ENCODE results near the gene TMEM263. TPM values are rescaled to one million over a fixed set of nuclear protein-coding genes. Genes with fewer than 3 reads are reported as not detected.

Gene TMEM263
- polyA plus RNA-seq, 1 donor from 2014 or later, result 27.1 TPM

DNA sequence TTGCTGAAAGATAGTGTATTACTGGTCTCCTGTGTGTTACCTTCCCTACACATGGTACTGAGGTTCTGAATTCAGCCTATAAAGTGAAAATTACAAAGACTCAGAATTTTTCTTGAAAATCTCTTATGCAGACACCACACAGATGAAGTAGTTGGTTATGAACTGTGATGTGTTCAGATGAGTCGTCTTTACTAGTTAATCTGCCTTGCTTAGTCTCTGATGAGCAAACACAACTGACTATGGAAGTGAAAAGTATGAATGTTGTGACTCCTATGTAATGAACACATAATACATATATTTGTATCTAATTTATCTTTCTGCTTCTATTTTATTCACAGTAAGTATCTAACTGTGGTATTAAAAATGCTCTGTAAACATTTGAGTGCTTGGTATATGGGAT lies 26.5 kb downstream of the TMEM263 start:
- Histone ChIP-seq H3K79me2 (replicated peaks; ENCODE audit: insufficient read depth, low read length) (no peaks in the 10 kb centered on the region), H3K9me3 (ENCODE audit: low read length) (no peaks in the 10 kb centered on the region), H3K4me3 (ENCODE audit: low read length) (no peak overlapping the region), H3K9me2 (ENCODE audit: insufficient read depth, low read length) (no peaks in the 10 kb centered on the region), H2AFZ (ENCODE audit: low read depth, low read length) (no peak overlapping the region), H3K36me3 (ENCODE audit: insufficient read depth, low read length) (peaks cover 4% of the 10 kb centered on the region), H3K27ac (ENCODE audit: low read length) (no peak overlapping the region), H3K27me3 (ENCODE audit: insufficient read depth, low read depth, low read length) (no peaks in the 10 kb centered on the region), H4K20me1 (ENCODE audit: insufficient read depth) (no peaks in the 10 kb centered on the region), H3K9ac (ENCODE audit: low read length) (no peak overlapping the region), H3F3A (ENCODE audit: insufficient read depth, low read length, poor library complexity, severe bottlenecking) (no peaks in the 10 kb centered on the region), H3K4me2 (ENCODE audit: low read length) (no peak overlapping the region)
- TF ChIP-seq SMC3 (conservative IDR thresholded peaks at IDR 0.05; ENCODE audit: poor library complexity) (no peak), POLR2AphosphoS5 (IDR thresholded peaks at IDR 0.05) (no peak), REST (IDR thresholded peaks at IDR 0.05; ENCODE audit: borderline replicate concordance) (no peak), TAF1 (IDR thresholded peaks at IDR 0.05; ENCODE audit: low read depth) (no peak)
- TF ChIP-seq, protein P1, sequence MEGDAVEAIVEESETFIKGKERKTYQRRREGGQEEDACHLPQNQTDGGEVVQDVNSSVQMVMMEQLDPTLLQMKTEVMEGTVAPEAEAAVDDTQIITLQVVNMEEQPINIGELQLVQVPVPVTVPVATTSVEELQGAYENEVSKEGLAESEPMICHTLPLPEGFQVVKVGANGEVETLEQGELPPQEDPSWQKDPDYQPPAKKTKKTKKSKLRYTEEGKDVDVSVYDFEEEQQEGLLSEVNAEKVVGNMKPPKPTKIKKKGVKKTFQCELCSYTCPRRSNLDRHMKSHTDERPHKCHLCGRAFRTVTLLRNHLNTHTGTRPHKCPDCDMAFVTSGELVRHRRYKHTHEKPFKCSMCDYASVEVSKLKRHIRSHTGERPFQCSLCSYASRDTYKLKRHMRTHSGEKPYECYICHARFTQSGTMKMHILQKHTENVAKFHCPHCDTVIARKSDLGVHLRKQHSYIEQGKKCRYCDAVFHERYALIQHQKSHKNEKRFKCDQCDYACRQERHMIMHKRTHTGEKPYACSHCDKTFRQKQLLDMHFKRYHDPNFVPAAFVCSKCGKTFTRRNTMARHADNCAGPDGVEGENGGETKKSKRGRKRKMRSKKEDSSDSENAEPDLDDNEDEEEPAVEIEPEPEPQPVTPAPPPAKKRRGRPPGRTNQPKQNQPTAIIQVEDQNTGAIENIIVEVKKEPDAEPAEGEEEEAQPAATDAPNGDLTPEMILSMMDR (IDR thresholded peaks at IDR 0.05; ENCODE audit: poor library complexity, severe bottlenecking), result no peak

- H3K4me2 ChIP-seq (ENCODE audit: low read length), result no peak overlapping the region
- no peaks in the 10 kb centered on the region for H3K9me2 ChIP-seq (ENCODE audit: insufficient read depth, low read length)
- no peaks in the 10 kb centered on the region for H3K27me3 ChIP-seq (ENCODE audit: insufficient read depth, low read depth, low read length)
- H3K4me3 ChIP-seq (ENCODE audit: low read length), result no peak overlapping the region
- H3K27ac ChIP-seq (ENCODE audit: low read length), result no peak overlapping the region
- H2AFZ ChIP-seq (ENCODE audit: low read depth, low read length), result no peak overlapping the region
- H3K9me3 ChIP-seq (ENCODE audit: low read length), result no peaks in the 10 kb centered on the region
- H3K36me3 ChIP-seq (ENCODE audit: insufficient read depth, low read length), result peaks cover 4% of the 10 kb centered on the region
- no peaks in the 10 kb centered on the region for H4K20me1 ChIP-seq (ENCODE audit: insufficient read depth)
- TF ChIP-seq REST (IDR thresholded peaks at IDR 0.05; ENCODE audit: borderline replicate concordance) (no peak), POLR2AphosphoS5 (IDR thresholded peaks at IDR 0.05) (no peak), SMC3 (conservative IDR thresholded peaks at IDR 0.05; ENCODE audit: poor library complexity) (no peak), MXI1 (conservative IDR thresholded peaks at IDR 0.05; ENCODE audit: poor library complexity, severe bottlenecking) (no peak), EP300 (conservative IDR thresholded peaks at IDR 0.05; ENCODE audit: poor library complexity, severe bottlenecking) (no peak), RAD21 (conservative IDR thresholded peaks at IDR 0.05) (no peak), EZH2 (IDR thresholded peaks at IDR 0.05; ENCODE audit: borderline replicate concordance, insufficient read depth, low read length, poor library complexity, severe bottlenecking) (no peak), TAF1 (IDR thresholded peaks at IDR 0.05; ENCODE audit: low read depth) (no peak)
- TF ChIP-seq, protein P1 (IDR thresholded peaks at IDR 0.05; ENCODE audit: poor library complexity, severe bottlenecking), result no peak
- no peak overlapping the region for H3K9ac ChIP-seq (ENCODE audit: low read length)
- no peaks in the 10 kb centered on the region for H3K79me2 ChIP-seq (replicated peaks; ENCODE audit: insufficient read depth, low read length)
- no peaks in the 10 kb centered on the region for H3F3A ChIP-seq (ENCODE audit: insufficient read depth, low read length, poor library complexity, severe bottlenecking)
These were observed 29.0 kb downstream of the TMEM263 start for GRCh38 chr12:106984588-106985137.
